K562 (cell line): Measurements from ENCODE around the gene CELA1. TPM values are rescaled to one million over a fixed set of nuclear protein-coding genes. Genes with fewer than 3 reads are reported as not detected.

Source experiments
- CEBPG ChIP-seq, 3 experiments: fragments of 200-800 bp in 1 of 3; sonication (Bioruptor generic) in 1 of 3; sonication (generic) in 1 of 3; formaldehyde crosslinking in 1 of 3; IDR thresholded peaks in 2 of 3; conservative IDR thresholded peaks in 1 of 3; 2 replicates each; pipeline versions ENCODE4 v1.6.1 to v1.8.0; 2016 to 2022; ENCODE audit warnings: missing compliant biosample characterization in 2 of 3, missing genetic modification characterization in 2 of 3, mild to moderate bottlenecking in 1 of 3, missing genetic modification reagents in 1 of 3
- CHCHD3 ChIP-seq: fragments of 250-450 bp; sonication (Bioruptor Pico); IDR thresholded peaks from 2 replicates; pipeline ENCODE4 v2.1.2; 2022; ENCODE audit warnings: mild to moderate bottlenecking
- CREM ChIP-seq: IDR thresholded peaks from 2 replicates; pipeline ENCODE4 v1.6.1; 2014; ENCODE audit warnings: antibody characterized with exemption, low read depth
- E2F3 ChIP-seq: fragments of 250-450 bp; sonication (Bioruptor Pico); IDR thresholded peaks from 2 replicates; pipeline ENCODE4 v1.4.0; 2020; ENCODE audit warnings: mild to moderate bottlenecking
- JUNB ChIP-seq: fragments of 450-650 bp; formaldehyde crosslinking; conservative IDR thresholded peaks from 2 replicates; pipeline ENCODE4 v1.4.0; 2020; ENCODE audit warnings: mild to moderate bottlenecking
- LARP7 ChIP-seq: fragments of 450-650 bp; IDR thresholded peaks from 2 replicates; pipeline ENCODE4 v1.6.1; 2016
- MED1 ChIP-seq: sonication (generic); formaldehyde crosslinking; IDR thresholded peaks from 2 replicates; pipeline ENCODE4 v1.8.1; 2023; ENCODE audit warnings: missing genetic modification reagents, borderline replicate concordance
- MEIS2 ChIP-seq: fragments of 450-650 bp; IDR thresholded peaks from 2 replicates; pipeline ENCODE4 v1.6.1; 2014; ENCODE audit warnings: mild to moderate bottlenecking; ENCODE audit not compliant: partially characterized antibody
- MYC ChIP-seq, 2 experiments: fragments of 250-450 bp in 1 of 2; sonication (Bioruptor Pico) in 1 of 2; IDR thresholded peaks; 2 replicates each; pipeline versions ENCODE4 v1.5.1 to v1.6.1; 2012 to 2021; ENCODE audit warnings: low read depth in 2 of 2, borderline replicate concordance in 1 of 2, improper control_type of control experiment in 1 of 2, low read length in 1 of 2, mild to moderate bottlenecking in 1 of 2, moderate library complexity in 1 of 2
- NRF1 ChIP-seq, 2 experiments: fragments of 450-650 bp; IDR thresholded peaks in 1 of 2; conservative IDR thresholded peaks in 1 of 2; 2 replicates each; pipeline ENCODE4 v1.6.1; 2014; ENCODE audit warnings: mild to moderate bottlenecking in 2 of 2
- RB1 ChIP-seq: fragments of 450-650 bp; IDR thresholded peaks from 2 replicates; pipeline ENCODE4 v1.6.1; 2017; ENCODE audit warnings: low read depth, mild to moderate bottlenecking
- STAG1 ChIP-seq: sonication (generic); formaldehyde crosslinking; IDR thresholded peaks from 2 replicates; pipeline ENCODE4 v1.5.0; 2020; ENCODE audit warnings: missing genetic modification reagents, borderline replicate concordance
- TCF15 ChIP-seq: fragments of 250-450 bp; sonication (Bioruptor Pico); IDR thresholded peaks from 2 replicates; pipeline ENCODE4 v1.8.0; 2022; ENCODE audit warnings: moderate library complexity, mild to moderate bottlenecking, inconsistent platforms
- TCF7 ChIP-seq: sonication (generic); IDR thresholded peaks from 2 replicates; pipeline ENCODE4 v1.6.1; 2016; ENCODE audit warnings: antibody characterized with exemption, borderline replicate concordance
- YY1 ChIP-seq, 3 experiments: IDR thresholded peaks; 2 replicates each; pipeline ENCODE4 v1.6.1; 2011; ENCODE audit warnings: low read length in 2 of 3, mild to moderate bottlenecking in 2 of 3, moderate library complexity in 2 of 3, borderline replicate concordance in 1 of 3, control low read depth in 1 of 3, low read depth in 1 of 3; ENCODE audit not compliant: insufficient read depth in 3 of 3, insufficient replicate concordance in 2 of 3, control insufficient read depth in 1 of 3, insufficient read length in 1 of 3; ENCODE audit errors: extremely low read depth in 1 of 3
- ZNF24 ChIP-seq: fragments of 450-650 bp; IDR thresholded peaks from 2 replicates; pipeline ENCODE4 v1.6.1; 2016
- ZNF274 ChIP-seq: IDR thresholded peaks from 2 replicates; pipeline ENCODE4 v1.6.1; 2011; ENCODE audit warnings: low read depth, mild to moderate bottlenecking, low read length, moderate library complexity, borderline replicate concordance
- ZNF511 ChIP-seq: sonication (generic); formaldehyde crosslinking; IDR thresholded peaks from 2 replicates; pipeline ENCODE4 v1.8.0; 2022; ENCODE audit warnings: mild to moderate bottlenecking, missing genetic modification reagents
- ZSCAN29 ChIP-seq: fragments of 450-650 bp; IDR thresholded peaks from 2 replicates; pipeline ENCODE4 v1.6.1; 2017
- polyA plus RNA-seq, 8 experiments: library from polyadenylated mRNA; depleted of rRNA in 4 of 8; stranded (reverse) in 5 of 8; unstranded in 3 of 8; fragments of >200 nt; fragmentation: Nextera tagmentation in 2 of 8; fragmentation: Illumina TruSeq in 1 of 8; extraction: Ambion mirVana in 2 of 8; extraction: Trizol in 1 of 8; gene quantifications; 2 replicates each; pipeline versions ENCODE4 v1.2.1 to v1.2.3, GENCODE V29; 2011 to 2014; ENCODE audit warnings: inconsistent platforms in 1 of 8, missing spikeins in 1 of 8
- total RNA-seq, 7 experiments: library from RNA; depleted of rRNA in 6 of 7; stranded (reverse); fragments of >200 nt in 6 of 7; fragmentation: Illumina TruSeq in 2 of 7; extraction: Trizol in 2 of 7; gene quantifications; 2 replicates each; pipeline versions ENCODE4 v1.2.1 to v1.2.3, GENCODE V29; 2011 to 2021; ENCODE audit warnings: low replicate concordance in 1 of 7
- TF ChIP-seq, protein P1 (sequence below): sonication (generic); formaldehyde crosslinking; IDR thresholded peaks from 2 replicates; pipeline ENCODE4 v1.8.1; 2023; ENCODE audit warnings: mild to moderate bottlenecking, missing genetic modification reagents
- TF ChIP-seq, protein P2 (sequence below): sonication (generic); formaldehyde crosslinking; IDR thresholded peaks from 2 replicates; pipeline ENCODE4 v1.8.0; 2022; ENCODE audit warnings: missing genetic modification reagents, mild to moderate bottlenecking, moderate library complexity, borderline replicate concordance

CELA1 gene
- total and polyA plus RNA-seq, 9 of the 15 experiments (the other 6 are each of a cell fraction or from before 2014, with no cell fraction given), result 0.06 to 0.27 (median 0.22) TPM; not detected in 6

DNA sequence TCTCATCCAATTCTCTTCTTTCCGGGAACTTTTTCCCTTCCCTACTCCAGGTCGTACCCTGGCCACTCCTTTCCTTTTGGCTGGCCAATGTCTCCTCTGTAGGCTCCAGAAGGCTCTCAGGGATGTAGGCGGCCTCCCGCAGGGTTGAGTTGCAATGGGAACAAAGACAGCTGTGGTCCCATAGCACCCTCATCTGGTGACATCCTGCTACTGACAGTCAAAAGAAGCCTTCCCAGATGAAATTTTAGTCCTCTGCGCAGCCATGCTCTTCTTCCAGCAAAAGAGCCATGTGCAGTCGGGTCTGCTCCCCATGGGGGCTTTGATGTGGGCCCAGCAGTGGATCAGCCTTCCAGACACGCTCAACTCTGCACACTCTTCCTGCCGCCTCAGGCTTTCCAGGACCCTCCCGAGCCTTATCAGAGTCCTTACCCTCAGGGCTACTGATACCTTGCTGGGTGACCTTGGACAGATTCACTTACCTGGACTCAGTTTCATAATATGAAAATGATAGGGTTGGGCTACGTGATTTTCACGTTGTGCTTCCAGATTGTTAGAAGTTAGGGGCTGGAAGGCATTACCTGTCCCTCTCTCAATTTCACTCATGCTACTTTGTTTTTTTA is 5.5 kb upstream of the CELA1 start (continued):
- TF ChIP-seq YY1 (IDR thresholded peaks at IDR 0.05; ENCODE audit: borderline replicate concordance in 1 of 3, control insufficient read depth in 1 of 3, extremely low read depth in 1 of 3, insufficient read depth in 3 of 3, insufficient read length in 1 of 3, insufficient replicate concordance in 2 of 3, low read depth in 1 of 3, low read length in 2 of 3) (peak in 1 of 3 experiments; percentile 49), CEBPG (CRISPR knock-in tag; IDR thresholded peaks at IDR 0.05) (no peak), CEBPG (tag; conservative IDR thresholded peaks at IDR 0.05 in 1 of 2, IDR thresholded peaks at IDR 0.05 in 1 of 2) (no peak), CHCHD3 (no peak), STAG1 (CRISPR knock-in tag) (peak; percentile 92), MYC (IDR thresholded peaks at IDR 0.05; ENCODE audit: low read depth, low read length) (peak; percentile 19; the same call in 1 of the 2 replicates), MYC (CRISPR knock-in tag; IDR thresholded peaks at IDR 0.05; ENCODE audit: borderline replicate concordance, low read depth) (no peak), RB1 (peak; percentile 25; the same call in 1 of the 2 replicates), E2F3 (CRISPR knock-in tag) (no peak), JUNB (CRISPR knock-in tag) (no peak), ZNF24 (no peak), ZSCAN29 (no peak), NRF1 (conservative IDR thresholded peaks at IDR 0.05 in 1 of 2, IDR thresholded peaks at IDR 0.05 in 1 of 2) (peak; percentile 64 to 73), MEIS2 (no peak), ZNF274 (no peak), MED1 (CRISPR knock-in tag) (no peak), ZNF511 (CRISPR knock-in tag) (no peak), TCF7 (no peak), TCF15 (CRISPR knock-in tag) (no peak), LARP7 (no peak), CREM (0 out of 2 replicates have a peak, but pooled peaks have one; percentile 20)
- TF ChIP-seq, protein P1, sequence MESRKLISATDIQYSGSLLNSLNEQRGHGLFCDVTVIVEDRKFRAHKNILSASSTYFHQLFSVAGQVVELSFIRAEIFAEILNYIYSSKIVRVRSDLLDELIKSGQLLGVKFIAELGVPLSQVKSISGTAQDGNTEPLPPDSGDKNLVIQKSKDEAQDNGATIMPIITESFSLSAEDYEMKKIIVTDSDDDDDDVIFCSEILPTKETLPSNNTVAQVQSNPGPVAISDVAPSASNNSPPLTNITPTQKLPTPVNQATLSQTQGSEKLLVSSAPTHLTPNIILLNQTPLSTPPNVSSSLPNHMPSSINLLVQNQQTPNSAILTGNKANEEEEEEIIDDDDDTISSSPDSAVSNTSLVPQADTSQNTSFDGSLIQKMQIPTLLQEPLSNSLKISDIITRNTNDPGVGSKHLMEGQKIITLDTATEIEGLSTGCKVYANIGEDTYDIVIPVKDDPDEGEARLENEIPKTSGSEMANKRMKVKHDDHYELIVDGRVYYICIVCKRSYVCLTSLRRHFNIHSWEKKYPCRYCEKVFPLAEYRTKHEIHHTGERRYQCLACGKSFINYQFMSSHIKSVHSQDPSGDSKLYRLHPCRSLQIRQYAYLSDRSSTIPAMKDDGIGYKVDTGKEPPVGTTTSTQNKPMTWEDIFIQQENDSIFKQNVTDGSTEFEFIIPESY (CRISPR knock-in tag), result peak; percentile 33; the same call in 1 of the 2 replicates
- TF ChIP-seq, protein P2, sequence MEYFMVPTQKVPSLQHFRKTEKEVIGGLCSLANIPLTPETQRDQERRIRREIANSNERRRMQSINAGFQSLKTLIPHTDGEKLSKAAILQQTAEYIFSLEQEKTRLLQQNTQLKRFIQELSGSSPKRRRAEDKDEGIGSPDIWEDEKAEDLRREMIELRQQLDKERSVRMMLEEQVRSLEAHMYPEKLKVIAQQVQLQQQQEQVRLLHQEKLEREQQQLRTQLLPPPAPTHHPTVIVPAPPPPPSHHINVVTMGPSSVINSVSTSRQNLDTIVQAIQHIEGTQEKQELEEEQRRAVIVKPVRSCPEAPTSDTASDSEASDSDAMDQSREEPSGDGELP (CRISPR knock-in tag), result peak; percentile 61
